NB4 (cell line): ENCODE results near the gene CLNS1A.

Source experiments
- DNase-seq: peaks from one replicate; pipeline ENCODE4 v3.0.0; 2010; ENCODE audit warnings: low read depth
- H3K4me3 ChIP-seq: one replicate; pipeline ENCODE4 v1.5.1; 2011; ENCODE audit warnings: mild to moderate bottlenecking, low read depth, low read length, moderate library complexity
- CTCF ChIP-seq: IDR thresholded peaks from one replicate; pipeline ENCODE4 v1.5.1; 2012; ENCODE audit warnings: low read depth, low read length
- MAX ChIP-seq: IDR thresholded peaks from 2 replicates; pipeline ENCODE4 v1.6.1; 2011; ENCODE audit warnings: low read depth, low read length
- MYC ChIP-seq: IDR thresholded peaks from 2 replicates; pipeline ENCODE4 v1.6.1; 2011; ENCODE audit warnings: low read depth, low read length
- POLR2A ChIP-seq: IDR thresholded peaks from 2 replicates; pipeline ENCODE4 v1.6.1; 2011; ENCODE audit warnings: mild to moderate bottlenecking; ENCODE audit not compliant: insufficient read length; ENCODE audit errors: extremely low read depth

CLNS1A gene

DNA sequence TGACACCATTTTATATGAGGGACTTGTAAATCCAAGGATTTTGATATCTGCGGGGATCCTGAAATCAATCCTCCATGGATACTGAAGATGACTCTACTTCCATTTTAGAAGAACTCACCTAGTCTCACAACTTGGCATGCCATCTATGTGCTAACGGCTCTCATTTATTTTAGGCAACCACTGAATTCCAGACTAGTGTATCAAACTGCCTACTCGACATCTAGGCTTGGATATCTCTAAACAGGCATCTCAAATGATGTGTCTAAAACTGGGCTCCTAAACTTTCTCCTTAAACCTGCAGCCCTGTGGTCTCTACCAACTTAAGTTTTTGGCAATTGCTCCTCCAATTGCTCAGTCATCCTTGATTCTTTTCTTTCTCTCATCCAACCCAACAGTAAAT is 31.2 kb upstream of the CLNS1A start:
- TF ChIP-seq MAX (no peak), CTCF (no peak), MYC (no peak), POLR2A (no peak)
- no peak for DNase-seq
- no peak overlapping the region for H3K4me3 ChIP-seq

GRCh38 chr11:77665240-77665965 is 27.8 kb upstream of the CLNS1A start:
- no peak for DNase-seq

GRCh38 chr11:77661670-77662069 is 24.1 kb upstream of the CLNS1A start:
- H3K4me3 ChIP-seq: no peak overlapping the region
- no peak for TF ChIP-seq MAX
- no peak for TF ChIP-seq MYC
- no peak for TF ChIP-seq POLR2A
- no peak for TF ChIP-seq CTCF
- DNase-seq: no peak

More at GRCh38 chr11:77665240-77665965, 27.8 kb upstream of the CLNS1A start:
- TF ChIP-seq MYC (no peak), CTCF (no peak), POLR2A (no peak), MAX (no peak)
- no peak overlapping the region for H3K4me3 ChIP-seq

- TF ChIP-seq CTCF (no peak), MYC (no peak), MAX (no peak), POLR2A (no peak)
- DNase-seq: no peak
- no peak overlapping the region for H3K4me3 ChIP-seq
Observed at GRCh38 chr11:77660947-77661346, 23.4 kb upstream of the CLNS1A start.

DNA sequence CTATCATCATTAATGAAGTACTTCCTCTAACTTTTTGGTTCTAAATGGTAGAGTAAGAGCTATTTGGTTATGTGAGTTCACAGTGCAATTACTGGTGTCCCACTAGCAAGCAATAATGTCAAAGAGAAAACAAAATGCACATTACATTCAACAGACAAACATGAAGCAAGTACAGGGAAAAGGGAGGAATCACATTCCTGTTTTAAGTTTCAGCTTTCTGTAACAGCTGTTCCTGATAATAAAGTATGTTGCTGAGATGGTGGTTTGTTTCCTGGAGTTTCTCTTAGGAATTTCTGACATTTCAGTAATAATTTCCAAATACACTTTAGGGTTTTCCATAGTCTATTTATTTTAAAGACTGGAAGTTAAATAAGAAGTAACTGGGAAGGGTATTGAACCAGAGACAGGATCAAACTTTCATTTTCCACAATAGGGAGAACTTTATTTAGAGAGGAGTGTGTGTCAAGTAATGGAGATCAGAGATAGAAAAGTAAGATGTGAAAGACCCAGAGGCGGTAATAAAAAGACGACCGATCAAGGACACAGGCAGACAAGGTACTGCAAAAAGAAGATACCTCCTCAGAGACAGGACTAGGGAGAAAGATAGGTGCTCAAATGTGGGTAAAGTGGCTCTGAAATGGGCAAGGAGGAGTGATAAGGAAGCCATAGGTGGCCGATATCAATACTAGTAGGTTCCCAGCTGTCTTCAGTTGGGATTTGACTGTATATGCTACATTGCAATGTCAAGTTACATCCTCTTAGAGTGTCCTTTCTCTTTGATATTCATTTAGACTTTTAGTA is 20.8 kb upstream of the CLNS1A start:
- TF ChIP-seq MAX: no peak
- no peak for TF ChIP-seq MYC
- TF ChIP-seq POLR2A: no peak
- no peak for TF ChIP-seq CTCF
- no peak overlapping the region for H3K4me3 ChIP-seq
- no peak for DNase-seq
